HEK293 (cell line): ENCODE results near the gene ADAMTS16.

Source experiments
- CTCF ChIA-PET: fragments of 350-600 bp; formaldehyde crosslinking; extraction: SDS; loops from one replicate; lab custom pipeline; 2021; ENCODE audit warnings: antibody characterized with exemption; lab: Yijun Ruan, JAX
- POLR2A ChIA-PET: fragments of 300-600 bp; formaldehyde crosslinking; extraction: SDS; loops from one replicate; lab custom pipeline; 2020; ENCODE audit warnings: antibody characterized with exemption, inconsistent platforms; lab: Yijun Ruan, JAX
- H3K27ac ChIP-seq: fragments of 200-500 bp; sonication (Bioruptor generic); 2 replicates; pipeline ENCODE4 v1.5.1; 2014; ENCODE audit warnings: low read depth, low read length, control low read depth, inconsistent platforms; ENCODE audit errors: extremely low read depth
- H3K36me3 ChIP-seq, 2 experiments: fragments of 200-500 bp in 1 of 2; sonication (Bioruptor generic) in 1 of 2; 1 replicate in 1 of 2; 2 replicates in 1 of 2; pipeline ENCODE4 v1.5.1; 2014 to 2017; ENCODE audit warnings: inconsistent platforms in 2 of 2, low read length in 2 of 2; ENCODE audit not compliant: control insufficient read depth in 2 of 2, insufficient read depth in 1 of 2
- H3K4me1 ChIP-seq: fragments of 200-500 bp; sonication (Bioruptor generic); 2 replicates; pipeline ENCODE4 v1.5.1; 2014; ENCODE audit warnings: mild to moderate bottlenecking, low read length, inconsistent platforms; ENCODE audit not compliant: control insufficient read depth, insufficient read depth
- H3K4me3 ChIP-seq: 2 replicates; pipeline ENCODE4 v1.5.1; 2011; ENCODE audit warnings: low read depth, mild to moderate bottlenecking, control low read depth, low read length, moderate library complexity
- H3K9me3 ChIP-seq: fragments of 200-500 bp; sonication (Bioruptor generic); 2 replicates; pipeline ENCODE4 v1.5.1; 2014; ENCODE audit warnings: low read depth, low read length, inconsistent platforms; ENCODE audit not compliant: control insufficient read depth, insufficient read depth
- GLIS2 ChIP-seq: fragments of 450-650 bp; formaldehyde crosslinking; IDR thresholded peaks from 2 replicates; pipeline ENCODE4 v1.5.1; 2016; ENCODE audit warnings: missing biosample characterization, missing genetic modification characterization
- INSM2 ChIP-seq: fragments of 450-650 bp; formaldehyde crosslinking; IDR thresholded peaks from 2 replicates; pipeline ENCODE4 v1.5.1; 2016; ENCODE audit warnings: missing biosample characterization, missing genetic modification characterization
- MEIS1 ChIP-seq: sonication (generic); formaldehyde crosslinking; IDR thresholded peaks from 2 replicates; pipeline ENCODE4 v1.8.1; 2022; ENCODE audit warnings: missing genetic modification reagents, mild to moderate bottlenecking, borderline replicate concordance
- PRDM10 ChIP-seq: fragments of 450-650 bp; formaldehyde crosslinking; IDR thresholded peaks from 2 replicates; pipeline ENCODE4 v1.5.1; 2016; ENCODE audit warnings: missing biosample characterization, missing genetic modification characterization
- PRDM4 ChIP-seq: fragments of 450-650 bp; formaldehyde crosslinking; IDR thresholded peaks from 2 replicates; pipeline ENCODE4 v1.5.1; 2017; ENCODE audit warnings: missing biosample characterization, missing genetic modification characterization
- ZBTB20 ChIP-seq: fragments of 450-650 bp; formaldehyde crosslinking; IDR thresholded peaks from 2 replicates; pipeline ENCODE4 v1.5.1; 2016; ENCODE audit warnings: missing biosample characterization, missing genetic modification characterization
- ZEB2 ChIP-seq: fragments of 450-650 bp; formaldehyde crosslinking; IDR thresholded peaks from 2 replicates; pipeline ENCODE4 v1.5.1; 2016; ENCODE audit warnings: missing biosample characterization, missing genetic modification characterization
- ZFP69B ChIP-seq: fragments of 450-650 bp; formaldehyde crosslinking; IDR thresholded peaks from 2 replicates; pipeline ENCODE4 v1.5.1; 2016; ENCODE audit warnings: missing biosample characterization, missing genetic modification characterization
- ZNF112 ChIP-seq: fragments of 450-650 bp; formaldehyde crosslinking; IDR thresholded peaks from 2 replicates; pipeline ENCODE4 v1.5.0; 2017; ENCODE audit warnings: missing biosample characterization, missing genetic modification characterization
- ZNF221 ChIP-seq: fragments of 450-650 bp; formaldehyde crosslinking; IDR thresholded peaks from 2 replicates; pipeline ENCODE4 v1.5.1; 2017; ENCODE audit warnings: missing biosample characterization, missing genetic modification characterization, borderline replicate concordance
- ZNF280D ChIP-seq: fragments of 450-650 bp; formaldehyde crosslinking; IDR thresholded peaks from 2 replicates; pipeline ENCODE4 v1.5.1; 2016; ENCODE audit warnings: missing biosample characterization, missing genetic modification characterization
- ZNF335 ChIP-seq: fragments of 450-650 bp; formaldehyde crosslinking; conservative IDR thresholded peaks from 2 replicates; pipeline ENCODE4 v1.5.1; 2016; ENCODE audit warnings: missing biosample characterization, missing genetic modification characterization
- ZNF37A ChIP-seq: fragments of 450-650 bp; IDR thresholded peaks from 2 replicates; pipeline ENCODE4 v1.5.1; 2018; ENCODE audit warnings: missing biosample characterization, missing genetic modification characterization
- ZNF521 ChIP-seq: fragments of 450-650 bp; formaldehyde crosslinking; IDR thresholded peaks from 2 replicates; pipeline ENCODE4 v1.5.1; 2017; ENCODE audit warnings: missing biosample characterization, mild to moderate bottlenecking, missing genetic modification characterization
- ZNF610 ChIP-seq: fragments of 450-650 bp; formaldehyde crosslinking; IDR thresholded peaks from 2 replicates; pipeline ENCODE4 v1.5.1; 2016; ENCODE audit warnings: missing biosample characterization, missing genetic modification characterization, borderline replicate concordance
- ZNF623 ChIP-seq: fragments of 450-650 bp; formaldehyde crosslinking; IDR thresholded peaks from 2 replicates; pipeline ENCODE4 v1.5.1; 2016; ENCODE audit warnings: missing biosample characterization, missing genetic modification characterization
- ZNF707 ChIP-seq: fragments of 450-650 bp; formaldehyde crosslinking; IDR thresholded peaks from 2 replicates; pipeline ENCODE4 v1.5.1; 2016; ENCODE audit warnings: missing biosample characterization, missing genetic modification characterization
- ZNF76 ChIP-seq: fragments of 450-650 bp; formaldehyde crosslinking; IDR thresholded peaks from 2 replicates; pipeline ENCODE4; 2016; ENCODE audit warnings: low read depth, missing biosample characterization, missing genetic modification characterization, borderline replicate concordance
- ZSCAN4 ChIP-seq: fragments of 450-650 bp; formaldehyde crosslinking; IDR thresholded peaks from 2 replicates; pipeline ENCODE4 v1.5.1; 2017; ENCODE audit warnings: missing biosample characterization, missing genetic modification characterization

The ADAMTS16 gene

GRCh38 chr5:5239191-5239590, 99.1 kb downstream of the ADAMTS16 start:
- ChIA-PET CTCF (no interaction called here), POLR2A (no interaction called here)
- TF ChIP-seq PRDM4 (tag by site-specific recombination), result no peak
- no peak for TF ChIP-seq ZNF610 (tag by site-specific recombination)
- TF ChIP-seq ZNF76 (tag by site-specific recombination), result no peak
- no peak for TF ChIP-seq ZNF521
- TF ChIP-seq ZEB2 (tag by site-specific recombination), result no peak
- H3K36me3 ChIP-seq, result no peaks in the 10 kb centered on the region
- no peak overlapping the region for H3K27ac ChIP-seq
- peaks cover 3% of the 10 kb centered on the region; the same call in 1 of the 2 replicates for H3K4me1 ChIP-seq
- H3K4me3 ChIP-seq, result no peak overlapping the region
- H3K9me3 ChIP-seq, result no peaks in the 10 kb centered on the region

- H3K9me3 ChIP-seq, result no peaks in the 10 kb centered on the region
- peaks cover 3% of the 10 kb centered on the region; the same call in 1 of the 2 replicates for H3K4me1 ChIP-seq
- H3K4me3 ChIP-seq, result no peak overlapping the region
- ChIA-PET POLR2A (no interaction called here), CTCF (no interaction called here)
- H3K27ac ChIP-seq, result no peak overlapping the region
- H3K36me3 ChIP-seq, result no peaks in the 10 kb centered on the region
- TF ChIP-seq ZNF707 (tag by site-specific recombination), result no peak
- no peak for TF ChIP-seq ZNF37A (tag by site-specific recombination)
- TF ChIP-seq ZNF610 (tag by site-specific recombination), result no peak
- TF ChIP-seq PRDM10 (tag by site-specific recombination), result no peak
- no peak for TF ChIP-seq ZSCAN4
- no peak for TF ChIP-seq ZNF221 (tag by site-specific recombination)
- TF ChIP-seq ZNF335 (tag by site-specific recombination), result no peak
- TF ChIP-seq ZBTB20 (tag by site-specific recombination), result no peak
- no peak for TF ChIP-seq GLIS2 (tag by site-specific recombination)
- no peak for TF ChIP-seq ZNF280D (tag by site-specific recombination)
- TF ChIP-seq ZNF623, result no peak
- TF ChIP-seq INSM2 (tag by site-specific recombination), result no peak
- TF ChIP-seq MEIS1 (CRISPR knock-in tag), result no peak
- no peak for TF ChIP-seq ZNF112 (tag by site-specific recombination)
- TF ChIP-seq ZFP69B (tag by site-specific recombination), result no peak
These were observed 100.1 kb downstream of the ADAMTS16 start for GRCh38 chr5:5240234-5240633.
